ENCODE data around the gene TEX28.
"Not testable (repeated sequence)": the region's sequence is repeated elsewhere in the genome, so short reads cannot be mapped to it uniquely, and the experiment has no call there.

The TEX28 gene

GRCh38 chrX:154309041-154309775, 14.3 kb upstream of the TEX28 start:
- H3K4me3 ChIP-seq (ENCODE audit: low read depth, low read length): no peak overlapping the region
- peaks cover 4% of the 10 kb centered on the region for H3K9me3 ChIP-seq (ENCODE audit: control insufficient read depth, insufficient read depth, low read length)
- H3K9ac ChIP-seq (ENCODE audit: low read depth, low read length): no peak overlapping the region
- no peaks in the 10 kb centered on the region for H3K27me3 ChIP-seq (ENCODE audit: control insufficient read depth, insufficient read depth, low read length)
- H3K36me3 ChIP-seq (ENCODE audit: control insufficient read depth, insufficient read depth, low read length): no peaks in the 10 kb centered on the region
- no peaks in the 10 kb centered on the region for H3K4me1 ChIP-seq (ENCODE audit: control insufficient read depth, insufficient read depth, low read length)

DNA sequence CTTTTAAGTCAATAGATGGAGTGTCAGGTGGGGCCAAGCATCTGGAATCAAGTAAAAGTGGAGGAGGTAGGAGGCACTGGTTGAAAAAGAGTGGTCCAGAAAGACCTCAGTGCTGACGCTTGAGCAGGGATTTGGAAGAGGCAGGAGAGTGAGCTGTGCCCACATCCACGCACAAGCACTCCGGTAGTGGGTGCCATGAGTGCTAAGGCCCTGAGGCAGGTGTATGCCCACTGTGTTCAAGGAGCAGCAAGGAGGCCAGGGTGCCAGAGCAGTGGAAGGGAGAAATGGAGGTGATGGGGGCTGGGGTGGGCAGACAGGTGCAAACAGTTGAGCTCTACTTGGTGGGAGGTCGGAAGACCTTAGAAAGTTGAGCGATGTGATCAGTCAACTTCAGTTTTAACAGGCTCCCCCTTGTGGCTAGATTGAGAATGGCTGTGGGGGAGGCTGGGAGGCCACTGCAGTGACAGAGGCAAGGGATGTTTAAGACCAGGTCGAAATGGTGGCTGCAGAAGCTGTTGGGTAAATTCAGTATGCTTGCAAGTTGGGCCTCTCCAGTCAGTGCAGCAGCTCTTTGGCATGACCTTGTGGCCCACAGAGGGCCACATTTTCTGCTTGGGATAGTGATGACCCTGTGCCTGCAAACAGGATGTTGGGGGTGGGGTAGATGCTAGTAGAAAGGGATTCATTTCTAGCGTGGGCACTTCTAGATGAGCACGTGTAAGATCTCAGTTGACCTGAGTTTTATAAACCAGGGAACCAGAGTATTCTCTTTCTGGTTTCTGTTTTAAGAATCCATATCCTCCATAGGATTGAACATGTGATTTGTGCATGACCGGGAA, 13.4 kb upstream of the TEX28 start:
- Histone ChIP-seq H3K4me1 (ENCODE audit: control insufficient read depth, insufficient read depth, low read length) (no peaks in the 10 kb centered on the region), H3K9ac (ENCODE audit: low read depth, low read length) (no peak overlapping the region), H3K9me3 (ENCODE audit: control insufficient read depth, insufficient read depth, low read length) (peaks cover 4% of the 10 kb centered on the region), H3K36me3 (ENCODE audit: control insufficient read depth, insufficient read depth, low read length) (no peaks in the 10 kb centered on the region), H3K27me3 (ENCODE audit: control insufficient read depth, insufficient read depth, low read length) (no peaks in the 10 kb centered on the region), H3K4me3 (ENCODE audit: low read depth, low read length) (no peak overlapping the region)

- peaks cover 4% of the 10 kb centered on the region for H3K9me3 ChIP-seq (ENCODE audit: control insufficient read depth, insufficient read depth, low read length)
- no peak overlapping the region for H3K9ac ChIP-seq (ENCODE audit: low read depth, low read length)
- H3K4me1 ChIP-seq (ENCODE audit: control insufficient read depth, insufficient read depth, low read length): no peaks in the 10 kb centered on the region
- H3K4me3 ChIP-seq (ENCODE audit: low read depth, low read length): no peak overlapping the region
- H3K36me3 ChIP-seq (ENCODE audit: control insufficient read depth, insufficient read depth, low read length): no peaks in the 10 kb centered on the region
- no peaks in the 10 kb centered on the region for H3K27me3 ChIP-seq (ENCODE audit: control insufficient read depth, insufficient read depth, low read length)
These were observed 12.3 kb upstream of the TEX28 start for GRCh38 chrX:154307202-154307601.

DNA sequence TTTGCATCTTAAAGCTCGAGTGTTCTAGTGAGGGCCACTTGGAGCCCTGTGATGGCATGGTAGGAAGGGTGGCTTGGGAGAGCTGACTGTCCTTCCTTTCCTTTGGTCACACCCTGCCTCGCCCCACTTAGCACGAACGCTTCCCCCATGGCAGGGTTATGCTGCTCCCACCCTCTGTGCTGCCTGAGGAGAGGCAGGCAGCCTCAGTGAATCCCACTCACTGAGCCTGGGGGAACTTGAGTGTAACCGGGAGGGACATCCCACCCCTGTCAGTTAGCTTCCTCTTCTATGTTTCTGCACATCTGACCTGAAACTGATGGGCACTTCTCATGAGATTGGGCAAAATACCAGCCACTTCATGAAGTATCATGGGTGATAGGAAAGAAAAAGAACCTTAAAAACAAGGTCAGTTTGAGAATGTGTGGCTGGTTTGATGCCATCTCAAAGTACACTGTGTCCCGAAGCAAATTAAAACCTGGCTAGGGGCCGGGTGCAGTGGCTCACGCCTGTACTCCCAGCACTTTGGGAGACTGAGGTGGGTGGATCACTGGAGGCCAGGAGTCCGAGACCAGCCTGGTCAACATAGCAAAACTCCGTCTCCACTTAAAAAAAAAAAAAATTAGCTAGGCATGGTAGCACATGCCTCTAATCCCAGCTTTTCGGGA, 10.7 kb upstream of the TEX28 start:
- H3K9me3 ChIP-seq (ENCODE audit: control insufficient read depth, insufficient read depth, low read length): peaks cover 4% of the 10 kb centered on the region
- no peak overlapping the region for H3K9ac ChIP-seq (ENCODE audit: low read depth, low read length)
- H3K27me3 ChIP-seq (ENCODE audit: control insufficient read depth, insufficient read depth, low read length): no peaks in the 10 kb centered on the region
- H3K4me1 ChIP-seq (ENCODE audit: control insufficient read depth, insufficient read depth, low read length): no peaks in the 10 kb centered on the region
- H3K36me3 ChIP-seq (ENCODE audit: control insufficient read depth, insufficient read depth, low read length): no peaks in the 10 kb centered on the region
- H3K4me3 ChIP-seq (ENCODE audit: low read depth, low read length): no peak overlapping the region

- Histone ChIP-seq H3K9me3 (ENCODE audit: control insufficient read depth, insufficient read depth, low read length) (peaks cover 4% of the 10 kb centered on the region), H3K36me3 (ENCODE audit: control insufficient read depth, insufficient read depth, low read length) (no peaks in the 10 kb centered on the region), H3K4me1 (ENCODE audit: control insufficient read depth, insufficient read depth, low read length) (no peaks in the 10 kb centered on the region), H3K9ac (ENCODE audit: low read depth, low read length) (no peak overlapping the region), H3K4me3 (ENCODE audit: low read depth, low read length) (no peak overlapping the region), H3K27me3 (ENCODE audit: control insufficient read depth, insufficient read depth, low read length) (no peaks in the 10 kb centered on the region)
These were observed 9.9 kb upstream of the TEX28 start for GRCh38 chrX:154304846-154305245.

DNA sequence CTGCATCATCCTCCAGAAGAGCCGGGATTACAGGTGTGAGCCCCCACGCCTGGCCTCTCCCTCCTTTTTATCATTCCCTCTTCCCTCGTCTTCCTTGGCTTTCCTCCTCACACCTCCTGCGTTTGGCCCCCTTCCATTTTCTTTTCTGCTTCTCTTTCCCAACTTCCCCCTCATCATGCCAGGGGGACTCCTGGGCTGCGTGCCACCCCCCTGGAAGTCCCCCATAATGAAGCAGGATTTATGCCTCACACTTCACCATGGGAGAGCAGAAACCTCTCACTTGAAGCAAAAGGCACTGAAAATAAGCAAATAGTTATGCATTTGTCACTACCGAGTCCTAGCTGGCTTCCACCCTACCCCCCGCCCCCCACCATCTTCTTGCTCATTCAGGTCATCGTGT, 8.6 kb upstream of the TEX28 start:
- Histone ChIP-seq H3K9me3 (ENCODE audit: control insufficient read depth, insufficient read depth, low read length) (peaks cover 4% of the 10 kb centered on the region), H3K9ac (ENCODE audit: low read depth, low read length) (no peak overlapping the region), H3K36me3 (ENCODE audit: control insufficient read depth, insufficient read depth, low read length) (no peaks in the 10 kb centered on the region), H3K4me1 (ENCODE audit: control insufficient read depth, insufficient read depth, low read length) (no peaks in the 10 kb centered on the region), H3K27me3 (ENCODE audit: control insufficient read depth, insufficient read depth, low read length) (no peaks in the 10 kb centered on the region), H3K4me3 (ENCODE audit: low read depth, low read length) (no peak overlapping the region)

DNA sequence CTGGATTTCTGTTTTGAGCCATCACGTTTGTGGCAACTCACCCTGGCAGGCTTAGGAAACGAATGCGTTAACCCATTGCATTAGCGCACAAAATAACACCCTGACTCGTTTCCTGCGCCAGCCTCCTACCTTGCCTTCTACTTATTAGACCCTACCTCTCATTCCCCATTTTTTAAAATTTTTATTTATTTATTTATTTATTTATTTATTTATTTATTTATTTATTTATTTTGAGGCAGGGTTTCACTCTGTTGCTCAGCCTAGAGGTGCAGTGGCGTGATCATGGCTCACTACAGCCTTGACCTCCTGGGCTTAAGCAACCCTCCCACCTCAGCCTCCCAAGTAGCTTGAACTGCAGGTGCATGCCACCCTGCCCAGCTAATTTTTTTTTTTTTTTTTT, 8.1 kb upstream of the TEX28 start:
- not testable (repeated sequence) for H3K4me1 ChIP-seq (ENCODE audit: control insufficient read depth, insufficient read depth, low read length); H3K9ac ChIP-seq (ENCODE audit: low read depth, low read length); H3K36me3 ChIP-seq (ENCODE audit: control insufficient read depth, insufficient read depth, low read length); H3K27me3 ChIP-seq (ENCODE audit: control insufficient read depth, insufficient read depth, low read length); H3K9me3 ChIP-seq (ENCODE audit: control insufficient read depth, insufficient read depth, low read length); H3K4me3 ChIP-seq (ENCODE audit: low read depth, low read length)

- H3K9me3 ChIP-seq (ENCODE audit: control insufficient read depth, insufficient read depth, low read length): no peaks in the 10 kb centered on the region
These were observed 5.9 kb upstream of the TEX28 start for GRCh38 chrX:154300816-154301215.

GRCh38 chrX:154298312-154298711, 3.4 kb upstream of the TEX28 start:
- H3K27me3 ChIP-seq (ENCODE audit: control insufficient read depth, insufficient read depth, low read length): no peaks in the 10 kb centered on the region
- no peaks in the 10 kb centered on the region for H3K4me1 ChIP-seq (ENCODE audit: control insufficient read depth, insufficient read depth, low read length)
- no peak overlapping the region for H3K9ac ChIP-seq (ENCODE audit: low read depth, low read length)
- H3K4me3 ChIP-seq (ENCODE audit: low read depth, low read length): no peak overlapping the region
- no peaks in the 10 kb centered on the region for H3K36me3 ChIP-seq (ENCODE audit: control insufficient read depth, insufficient read depth, low read length)
- H3K9me3 ChIP-seq (ENCODE audit: control insufficient read depth, insufficient read depth, low read length): no peaks in the 10 kb centered on the region

More at GRCh38 chrX:154300816-154301215, 5.9 kb upstream of the TEX28 start:
- Histone ChIP-seq H3K4me1 (ENCODE audit: control insufficient read depth, insufficient read depth, low read length) (no peaks in the 10 kb centered on the region), H3K4me3 (ENCODE audit: low read depth, low read length) (no peak overlapping the region), H3K9ac (ENCODE audit: low read depth, low read length) (no peak overlapping the region), H3K36me3 (ENCODE audit: control insufficient read depth, insufficient read depth, low read length) (no peaks in the 10 kb centered on the region), H3K27me3 (ENCODE audit: control insufficient read depth, insufficient read depth, low read length) (no peaks in the 10 kb centered on the region)

DNA sequence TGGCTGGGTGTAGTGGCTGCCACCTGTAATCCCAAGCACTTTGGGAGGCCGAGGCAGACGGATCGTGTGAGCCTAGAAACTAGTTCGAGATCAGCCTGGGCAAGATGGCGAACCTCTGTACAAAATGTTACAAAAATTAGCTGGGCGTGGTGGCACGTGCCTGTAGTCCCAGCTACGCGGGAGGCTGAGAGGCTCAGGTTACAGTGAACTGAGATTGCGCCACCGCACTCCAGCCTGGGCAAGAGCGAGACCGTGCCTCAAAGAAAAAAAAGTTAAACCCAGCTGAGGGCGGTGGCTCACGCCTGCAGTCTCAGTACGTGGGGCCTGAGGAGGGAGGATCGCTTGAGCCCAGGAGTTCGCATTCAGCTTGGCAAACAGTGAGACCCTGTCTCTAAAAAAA, 1.8 kb upstream of the TEX28 start:
- Histone ChIP-seq H3K4me3 (ENCODE audit: low read depth, low read length) (no peak overlapping the region), H3K9ac (ENCODE audit: low read depth, low read length) (no peak overlapping the region), H3K27me3 (ENCODE audit: control insufficient read depth, insufficient read depth, low read length) (no peaks in the 10 kb centered on the region), H3K9me3 (ENCODE audit: control insufficient read depth, insufficient read depth, low read length) (no peaks in the 10 kb centered on the region), H3K36me3 (ENCODE audit: control insufficient read depth, insufficient read depth, low read length) (no peaks in the 10 kb centered on the region), H3K4me1 (ENCODE audit: control insufficient read depth, insufficient read depth, low read length) (no peaks in the 10 kb centered on the region)

- no peaks in the 10 kb centered on the region for H3K36me3 ChIP-seq (ENCODE audit: control insufficient read depth, insufficient read depth, low read length)
- no peaks in the 10 kb centered on the region for H3K27me3 ChIP-seq (ENCODE audit: control insufficient read depth, insufficient read depth, low read length)
- H3K9me3 ChIP-seq (ENCODE audit: control insufficient read depth, insufficient read depth, low read length): no peaks in the 10 kb centered on the region
- H3K9ac ChIP-seq (ENCODE audit: low read depth, low read length): no peak within 1 kb of the TSS
- H3K4me1 ChIP-seq (ENCODE audit: control insufficient read depth, insufficient read depth, low read length): no peaks in the 10 kb centered on the region
- no peak within 1 kb of the TSS for H3K4me3 ChIP-seq (ENCODE audit: low read depth, low read length)
These were observed 863 bp upstream of the TEX28 start, which contains the start of gene TKTL1 for GRCh38 chrX:154295664-154296310. Gene TKTL1 (plus strand): TSS chrX:154295795. CDS start chrX:154295860, 65 bp downstream.
